ENCODE measurements around the gene CDK14. TPM values are rescaled to one million over a fixed set of nuclear protein-coding genes. Genes with fewer than 3 reads are reported as not detected.

CDK14 gene
- total and polyA plus RNA-seq, 2 of the 8 experiments (the other 6 are each of a cell fraction or from before 2014, with no cell fraction given) = 5.5 to 47.3 TPM

GRCh38 chr7:90958647-90959046 is 362.5 kb downstream of the CDK14 start:
- no peak overlapping the region for H4K5ac ChIP-seq (ENCODE audit: insufficient read length, low read depth, low read length)
- no peak overlapping the region for H3K4me3 ChIP-seq (ENCODE audit: extremely low read depth in 1 of 4, insufficient read depth in 2 of 4, low read depth in 3 of 4, low read length in 4 of 4)
- H4K91ac ChIP-seq (replicated peaks; ENCODE audit: insufficient read length, low read length) = no peak overlapping the region
- no peak overlapping the region for H3K4ac ChIP-seq (replicated peaks; ENCODE audit: insufficient read length, low read depth, low read length)
- H3K18ac ChIP-seq (ENCODE audit: extremely low read depth, low read length) = no peak overlapping the region
- no peaks in the 10 kb centered on the region for H3K23me2 ChIP-seq (ENCODE audit: low read depth, low read length)
- no peak overlapping the region for H2BK5ac ChIP-seq (ENCODE audit: low read depth, low read length)
- POLR2A ChIA-PET (ENCODE audit: partially characterized antibody) = interaction anchor here (1.9 kb wide), 1 partner anchor 9 kb away, joined by 4 read pairs; no protein-coding TSS in a partner anchor
- CTCF ChIA-PET (ENCODE audit: partially characterized antibody) = interaction anchor here (0.9 to 1.6 kb wide), 2 partner anchors 76 to 82 kb away, joined by 3 to 4 read pairs; no protein-coding TSS in a partner anchor
- DNase-seq (ENCODE audit: low read depth in 1 of 2, low spot score in 2 of 2) = no peak
- H2AFZ ChIP-seq (ENCODE audit: low read length) = no peak overlapping the region
- no peak overlapping the region for H2BK120ac ChIP-seq (replicated peaks; ENCODE audit: low read depth, low read length)
- no peak overlapping the region for H3K27ac ChIP-seq (ENCODE audit: low read depth, low read length)
- no peaks in the 10 kb centered on the region for H3K27me3 ChIP-seq (replicated peaks in 1 of 4; ENCODE audit: control insufficient read depth in 3 of 4, extremely low read depth in 1 of 4, insufficient read depth in 3 of 4, low read length in 3 of 4)
- H2BK15ac ChIP-seq (ENCODE audit: low read length) = no peak overlapping the region
- H2BK20ac ChIP-seq (ENCODE audit: low read length) = no peak overlapping the region
- H3K4me1 ChIP-seq (replicated peaks in 1 of 4; ENCODE audit: control insufficient read depth in 3 of 4, insufficient read depth in 4 of 4, low read length in 3 of 4) = peaks cover 0 to 5% (median 1%) of the 10 kb centered on the region in 4 experiments; a peak in 3 of 7 replicates
- H3K23ac ChIP-seq (ENCODE audit: insufficient read length) = no peak overlapping the region
- no peaks in the 10 kb centered on the region; a peak in 1 of 8 replicates for H3K36me3 ChIP-seq (ENCODE audit: control insufficient read depth in 2 of 4, insufficient read depth in 4 of 4, low read length in 3 of 4)
- no peaks in the 10 kb centered on the region for H3K79me2 ChIP-seq (ENCODE audit: control insufficient read depth in 1 of 2, insufficient read depth in 2 of 2, low read length in 2 of 2)
- no peak overlapping the region for H2AK5ac ChIP-seq (ENCODE audit: low read depth, low read length)
- no peak overlapping the region for H3K9ac ChIP-seq (replicated peaks in 1 of 4; ENCODE audit: extremely low read depth in 1 of 4, low read depth in 3 of 4, low read length in 3 of 4)
- H3K4me2 ChIP-seq (ENCODE audit: insufficient read depth in 1 of 2, low read depth in 2 of 2, low read length in 2 of 2) = no peak overlapping the region
- no peaks in the 10 kb centered on the region for H4K20me1 ChIP-seq (replicated peaks in 1 of 2; ENCODE audit: control insufficient read depth in 1 of 2, insufficient read depth in 2 of 2, low read length in 2 of 2)
- no peak for FAIRE-seq
- 91% methylated on average over 2 of the region's 2 CpGs; no CpG with 5 or more reads in 1 of the 2 experiments for WGBS, 2 experiments (ENCODE audit: extremely low coverage in 1 of 2, insufficient coverage in 1 of 2, insufficient read length in 1 of 2, insufficient replicate concordance in 2 of 2, low coverage in 1 of 2, low lambda C conversion rate in 2 of 2, missing lambda C conversion rate in 1 of 2)
- H3K56ac ChIP-seq (replicated peaks; ENCODE audit: insufficient read length, low read depth, low read length) = no peak overlapping the region
- no peak overlapping the region for H3K14ac ChIP-seq (ENCODE audit: insufficient read length)
- H4K8ac ChIP-seq (ENCODE audit: extremely low read depth, insufficient read depth, low read length) = no peak overlapping the region
- H3K79me1 ChIP-seq (ENCODE audit: low read depth, low read length) = no peaks in the 10 kb centered on the region
- H3K9me3 ChIP-seq (ENCODE audit: insufficient read depth in 2 of 2, low read depth in 1 of 2, low read length in 1 of 2) = no peaks in the 10 kb centered on the region
- no peak overlapping the region for H2BK12ac ChIP-seq (ENCODE audit: low read depth, low read length)
- TF ChIP-seq BCL11A (IDR thresholded peaks at IDR 0.05; ENCODE audit: low read depth in 2 of 2, low read length in 2 of 2) = no peak
- TF ChIP-seq KDM1A (IDR thresholded peaks at IDR 0.05; ENCODE audit: borderline replicate concordance, low read length) = no peak
- no peak for TF ChIP-seq YY1 (IDR thresholded peaks at IDR 0.05; ENCODE audit: low read depth, low read length)
- TF ChIP-seq, protein P1, sequence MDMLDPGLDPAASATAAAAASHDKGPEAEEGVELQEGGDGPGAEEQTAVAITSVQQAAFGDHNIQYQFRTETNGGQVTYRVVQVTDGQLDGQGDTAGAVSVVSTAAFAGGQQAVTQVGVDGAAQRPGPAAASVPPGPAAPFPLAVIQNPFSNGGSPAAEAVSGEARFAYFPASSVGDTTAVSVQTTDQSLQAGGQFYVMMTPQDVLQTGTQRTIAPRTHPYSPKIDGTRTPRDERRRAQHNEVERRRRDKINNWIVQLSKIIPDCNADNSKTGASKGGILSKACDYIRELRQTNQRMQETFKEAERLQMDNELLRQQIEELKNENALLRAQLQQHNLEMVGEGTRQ (IDR thresholded peaks at IDR 0.05; ENCODE audit: low read length) = no peak
- TF ChIP-seq CEBPB (IDR thresholded peaks at IDR 0.05; ENCODE audit: low read depth, low read length) = no peak
- no peak for TF ChIP-seq RNF2 (IDR thresholded peaks at IDR 0.05; ENCODE audit: borderline replicate concordance, low read depth, low read length, missing control alignments, poor library complexity, severe bottlenecking)
- TF ChIP-seq CTCF (IDR thresholded peaks at IDR 0.05; ENCODE audit: control extremely low read depth in 1 of 3, insufficient read depth in 1 of 3, low read depth in 1 of 3, low read length in 3 of 3) = no peak
- TF ChIP-seq SUZ12 (IDR thresholded peaks at IDR 0.05; ENCODE audit: low read length) = no peak
- no peak for TF ChIP-seq POU5F1 (IDR thresholded peaks at IDR 0.05; ENCODE audit: low read depth, low read length)
- no peak for TF ChIP-seq CHD1 (IDR thresholded peaks at IDR 0.05; ENCODE audit: low read depth, low read length)
